HG02938 (cell line): ENCODE measurements around the gene KLHL29.

ENCODE experiments used
- ATAC-seq: cut with Tn5 transposase; IDR thresholded peaks from one replicate; pipeline ENCODE4 v1.9.1; 2021; ENCODE audit warnings: mild to moderate bottlenecking, moderate library complexity; ENCODE audit not compliant: unreplicated experiment

Gene KLHL29

GRCh38 chr2:23622466-23622865, 237.5 kb downstream of the KLHL29 start:
- ATAC-seq, result no peak

- no peak for ATAC-seq
Observed at GRCh38 chr2:23622966-23623675, 238.1 kb downstream of the KLHL29 start.

- ATAC-seq, result no peak
Observed at GRCh38 chr2:23624378-23624777, 239.4 kb downstream of the KLHL29 start.

- ATAC-seq, result no peak
Observed at GRCh38 chr2:23624915-23625314, 239.9 kb downstream of the KLHL29 start.

- no peak for ATAC-seq
Observed at GRCh38 chr2:23625726-23626125, 240.7 kb downstream of the KLHL29 start.

GRCh38 chr2:23626701-23627230, 241.8 kb downstream of the KLHL29 start:
- ATAC-seq, result no peak

GRCh38 chr2:23627236-23628009, 242.4 kb downstream of the KLHL29 start:
- no peak for ATAC-seq

GRCh38 chr2:23628926-23629771, 244.2 kb downstream of the KLHL29 start:
- ATAC-seq, result no peak

- ATAC-seq, result no peak
Observed at GRCh38 chr2:23629772-23630480, 244.9 kb downstream of the KLHL29 start.

GRCh38 chr2:23630961-23631360, 246.0 kb downstream of the KLHL29 start:
- ATAC-seq, result no peak

- no peak for ATAC-seq
Observed at GRCh38 chr2:23631389-23631788, 246.4 kb downstream of the KLHL29 start.

- ATAC-seq, result no peak
Observed at GRCh38 chr2:23632386-23632785, 247.4 kb downstream of the KLHL29 start.

- no peak for ATAC-seq
Observed at GRCh38 chr2:23632831-23633395, 247.9 kb downstream of the KLHL29 start.

GRCh38 chr2:23633966-23634365, 249.0 kb downstream of the KLHL29 start:
- no peak for ATAC-seq

GRCh38 chr2:23635442-23636340, 250.7 kb downstream of the KLHL29 start:
- ATAC-seq, result no peak

GRCh38 chr2:23636426-23636825, 251.4 kb downstream of the KLHL29 start:
- ATAC-seq, result no peak

GRCh38 chr2:23637011-23637778, 252.2 kb downstream of the KLHL29 start:
- ATAC-seq, result no peak

- ATAC-seq, result no peak
Observed at GRCh38 chr2:23639406-23639982, 254.5 kb downstream of the KLHL29 start.
